ENCODE data around the gene STAMBPL1. TPM values are rescaled to one million over a fixed set of nuclear protein-coding genes. Genes with fewer than 3 reads are reported as not detected.
"Not testable (repeated sequence)": the region's sequence is repeated elsewhere in the genome, so short reads cannot be mapped to it uniquely, and the experiment has no call there.

STAMBPL1 gene
- 10 to 100 TPM; 27.9 to 28.2 TPM for total RNA-seq

DNA sequence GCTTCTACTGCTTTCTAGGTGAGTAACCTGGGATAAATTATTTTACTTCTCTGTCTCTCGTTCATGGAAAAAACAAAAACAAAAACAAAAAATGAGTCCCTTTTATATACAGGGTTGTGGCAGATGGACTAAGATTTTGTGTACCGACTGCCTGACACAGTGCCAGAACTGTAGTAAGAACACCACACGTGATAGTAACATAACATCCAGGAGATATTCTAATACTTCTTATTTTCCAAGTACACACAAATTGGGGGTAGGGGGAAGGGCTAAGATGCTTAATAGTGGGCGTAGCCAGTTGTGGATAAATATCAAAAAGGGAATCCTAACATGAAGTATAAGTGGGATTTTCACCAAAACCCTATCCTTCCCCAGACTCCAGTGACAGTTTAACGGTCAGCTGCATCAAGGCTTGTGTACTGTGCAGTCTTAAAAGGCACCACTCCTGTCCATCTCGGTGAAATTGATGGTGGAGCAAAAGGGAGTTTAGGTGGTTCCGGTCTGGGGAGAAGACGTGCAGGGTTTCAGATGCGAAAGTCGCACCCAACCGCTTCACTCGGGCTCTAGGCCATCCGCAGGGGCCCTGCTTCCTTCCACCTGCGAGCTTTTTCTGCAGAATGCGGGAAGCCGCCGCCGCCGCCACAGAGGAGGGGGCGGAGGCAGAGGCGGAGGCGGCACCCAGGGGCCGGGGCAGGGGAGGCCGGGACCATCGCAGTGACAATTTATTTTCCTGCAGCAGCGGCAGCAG, at the start of gene STAMBPL1:
STAMBPL1 (plus strand) TSS at position 712 of the 748 bp plus-strand sequence. CDS start 21,464 bp downstream, outside the sequence.
- Mint-ChIP-seq H3K4me1 (ENCODE audit: low read depth) (peaks cover 52% of the 10 kb centered on the region), H3K27ac (peak within 1 kb of the TSS; percentile 95), H3K4me3 (peak within 1 kb of the TSS; percentile 88), H3K27me3 (no peaks in the 10 kb centered on the region), H3K36me3 (peaks cover 4% of the 10 kb centered on the region), H3K9me3 (no peaks in the 10 kb centered on the region)
- POLR2A ChIA-PET: interaction anchor here (0.7 to 1.9 kb wide), 12 partner anchors 9 to 124 kb away, joined by 3 to 13 read pairs (median 4); partner anchors contain the start of gene FAS
- CTCF ChIA-PET: interaction anchor here (0.9 to 5.3 kb wide), 10 partner anchors 15 to 189 kb away, joined by 3 to 34 read pairs (median 4); no protein-coding TSS in a partner anchor
- intact Hi-C loops (cut with micrococcal nuclease): loop anchor here (1.0 to 2.0 kb wide), 6 partner anchors 21 to 1017 kb away; partner anchors contain the start of gene FAS
- peak; percentile 87 for DNase-seq

DNA sequence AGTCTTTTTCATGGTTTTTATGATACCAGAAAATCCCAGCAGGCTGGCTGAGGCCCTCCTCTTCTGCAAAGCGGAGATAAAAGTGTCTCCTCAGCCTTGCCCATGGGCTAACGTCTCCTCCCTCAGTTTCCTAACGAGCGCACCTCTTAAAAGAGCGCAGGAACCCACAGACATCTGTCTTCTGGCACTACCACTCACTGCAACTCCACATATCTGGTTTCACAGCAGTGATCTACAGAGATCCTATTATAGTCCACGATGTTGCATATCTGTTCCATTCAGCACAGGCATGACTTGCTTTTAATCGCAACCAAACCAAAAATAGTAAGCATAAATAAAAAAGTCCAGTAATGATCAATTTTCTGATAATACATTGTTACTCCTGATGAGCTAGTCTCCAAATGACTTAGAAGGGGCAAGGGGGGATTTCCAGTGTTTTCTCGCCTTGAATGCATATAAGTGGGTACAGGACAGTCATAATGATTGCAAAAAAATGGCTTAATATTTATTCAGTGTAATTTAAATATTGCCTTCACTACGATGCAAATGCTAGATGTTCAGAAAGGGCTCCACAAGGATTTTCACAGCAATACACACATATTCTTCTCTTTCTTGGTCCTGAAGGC, 49.3 kb upstream of the STAMBPL1 start:
- H3K27ac Mint-ChIP-seq: no peak overlapping the region
- peaks cover 59% of the 10 kb centered on the region for H3K4me1 Mint-ChIP-seq (ENCODE audit: low read depth)
- intact Hi-C loops (cut with micrococcal nuclease): no loop called here
- no peaks in the 10 kb centered on the region for H3K27me3 Mint-ChIP-seq
- POLR2A ChIA-PET: no interaction called here
- CTCF ChIA-PET: interaction anchor here (0.7 to 14.7 kb wide), 6 partner anchors 11 to 385 kb away, joined by 3 to 376 read pairs (median 5); partner anchors contain the start of gene RNLS
- DNase-seq: no peak
- no peak overlapping the region for H3K4me3 Mint-ChIP-seq
- H3K36me3 Mint-ChIP-seq: no peaks in the 10 kb centered on the region
- no peaks in the 10 kb centered on the region for H3K9me3 Mint-ChIP-seq

DNA sequence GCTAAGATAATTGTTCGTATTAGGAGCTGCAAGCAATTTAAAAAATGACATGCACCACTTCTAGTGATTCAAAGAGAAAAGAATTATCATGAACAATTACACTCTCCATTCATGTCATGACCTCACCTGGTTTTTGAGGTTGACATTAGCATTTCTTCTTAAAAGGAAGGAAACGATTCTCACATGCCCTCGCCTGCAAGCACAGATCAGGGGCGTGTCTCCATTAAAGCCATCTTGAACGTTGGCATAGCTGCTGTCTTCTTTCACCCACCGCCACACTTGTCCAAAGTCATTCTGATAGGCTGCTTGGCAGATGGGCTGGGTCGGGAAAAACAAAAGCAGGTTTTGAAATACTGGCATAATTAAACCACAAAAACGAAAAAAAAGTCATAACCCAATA, 48.3 kb upstream of the STAMBPL1 start:
- intact Hi-C loops (cut with micrococcal nuclease): no loop called here
- POLR2A ChIA-PET: interaction anchor here (0.8 kb wide), 1 partner anchor 69 kb away, joined by 3 read pairs; no protein-coding TSS in a partner anchor

DNA sequence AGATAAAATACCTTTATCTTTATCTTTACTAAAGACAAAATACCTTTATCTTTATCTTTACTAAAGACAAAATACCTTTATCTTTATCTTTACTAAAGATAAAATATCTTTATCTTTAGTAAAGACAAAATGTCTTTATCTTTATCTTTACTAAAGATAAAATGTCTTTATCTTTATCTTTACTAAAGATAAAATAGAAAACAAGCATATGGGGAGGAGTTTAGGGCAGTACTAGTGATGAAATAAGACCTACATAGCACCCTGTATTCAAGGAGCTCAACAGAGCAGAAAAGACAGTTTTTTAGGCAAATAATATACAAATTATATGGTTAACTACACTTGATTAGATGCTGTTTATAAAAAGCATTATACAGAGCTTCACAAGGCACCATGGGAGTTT, 47.7 kb upstream of the STAMBPL1 start:
- DNase-seq: no peak
- intact Hi-C loops (cut with micrococcal nuclease): no loop called here
- Mint-ChIP-seq H3K9me3 (no peaks in the 10 kb centered on the region), H3K36me3 (no peaks in the 10 kb centered on the region), H3K27ac (no peak overlapping the region), H3K4me1 (ENCODE audit: low read depth) (peaks cover 44% of the 10 kb centered on the region), H3K27me3 (no peaks in the 10 kb centered on the region), H3K4me3 (no peak overlapping the region)
- POLR2A ChIA-PET: interaction anchor here (0.8 kb wide), 1 partner anchor 68 kb away, joined by 3 read pairs; no protein-coding TSS in a partner anchor
- CTCF ChIA-PET: interaction anchor here (0.9 to 14.7 kb wide), 5 partner anchors 31 to 197 kb away, joined by 3 to 376 read pairs (median 5); no protein-coding TSS in a partner anchor

More for the DNA sequence above, 48.3 kb upstream of the STAMBPL1 start:
- no peaks in the 10 kb centered on the region for H3K27me3 Mint-ChIP-seq
- CTCF ChIA-PET: interaction anchor here (1.1 to 14.7 kb wide), 4 partner anchors 12 to 198 kb away, joined by 4 to 376 read pairs (median 6); no protein-coding TSS in a partner anchor
- H3K36me3 Mint-ChIP-seq: no peaks in the 10 kb centered on the region
- peak; percentile 57 for DNase-seq
- H3K9me3 Mint-ChIP-seq: no peaks in the 10 kb centered on the region
- H3K27ac Mint-ChIP-seq: no peak overlapping the region
- H3K4me1 Mint-ChIP-seq (ENCODE audit: low read depth): peaks cover 49% of the 10 kb centered on the region
- no peak overlapping the region for H3K4me3 Mint-ChIP-seq

DNA sequence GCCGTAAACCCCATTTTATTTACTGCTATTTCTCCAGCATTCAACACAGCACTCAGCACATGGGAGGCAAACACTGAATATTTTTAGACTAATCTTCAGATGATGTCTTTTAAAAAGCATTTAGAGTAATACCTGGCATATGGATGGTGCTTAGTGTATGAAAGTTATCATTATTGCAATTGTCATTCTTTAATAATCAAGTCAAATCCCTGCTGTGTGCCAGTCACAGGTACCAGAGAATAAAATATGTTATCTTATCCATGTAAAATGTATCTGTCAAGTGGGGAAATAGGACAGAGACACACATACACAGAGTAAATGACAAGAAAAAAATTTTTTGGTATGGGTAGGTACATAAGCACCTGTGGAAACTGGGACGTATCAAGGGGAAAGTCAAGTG, 46.9 kb upstream of the STAMBPL1 start:
- no peaks in the 10 kb centered on the region for H3K9me3 Mint-ChIP-seq
- H3K4me1 Mint-ChIP-seq (ENCODE audit: low read depth): peaks cover 38% of the 10 kb centered on the region
- no peak overlapping the region for H3K27ac Mint-ChIP-seq
- ChIA-PET POLR2A (no interaction called here), CTCF (interaction anchor here (0.9 to 14.7 kb wide), 4 partner anchors 30 to 113 kb away, joined by 3 to 376 read pairs (median 4); no protein-coding TSS in a partner anchor)
- no peak for DNase-seq
- H3K36me3 Mint-ChIP-seq: no peaks in the 10 kb centered on the region
- H3K4me3 Mint-ChIP-seq: no peak overlapping the region
- intact Hi-C loops (cut with micrococcal nuclease): no loop called here
- no peaks in the 10 kb centered on the region for H3K27me3 Mint-ChIP-seq

DNA sequence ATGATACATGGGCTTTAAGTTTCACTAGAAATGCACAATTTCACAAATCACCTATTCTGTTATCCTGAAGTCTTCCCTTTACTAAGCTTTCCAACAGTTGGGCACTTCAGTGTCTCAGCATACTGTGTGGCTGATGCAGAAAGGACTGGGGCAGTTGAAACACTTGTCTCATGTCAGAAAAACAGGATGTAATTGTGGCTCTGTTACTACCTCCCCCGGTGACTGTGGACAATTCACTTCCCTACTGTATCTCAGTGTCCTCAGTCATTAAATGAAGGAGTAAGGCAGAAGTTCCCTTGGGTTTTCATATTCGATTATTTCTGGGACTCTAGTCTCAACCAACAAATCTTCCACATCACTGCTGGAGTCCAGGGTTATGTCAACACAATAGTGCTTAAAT, 46.3 kb upstream of the STAMBPL1 start:
- no peak overlapping the region for H3K4me3 Mint-ChIP-seq
- ChIA-PET CTCF (interaction anchor here (0.6 to 14.7 kb wide), 10 partner anchors 9 to 373 kb away, joined by 3 to 376 read pairs (median 4); partner anchors contain the start of genes CH25H and STAMBPL1), POLR2A (interaction anchor here (2.0 kb wide), 1 partner anchor 47 kb away, joined by 5 read pairs; no protein-coding TSS in a partner anchor)
- no peaks in the 10 kb centered on the region for H3K9me3 Mint-ChIP-seq
- H3K27me3 Mint-ChIP-seq: no peaks in the 10 kb centered on the region
- no peak for DNase-seq
- intact Hi-C loops (cut with micrococcal nuclease): loop anchor here (2.0 kb wide), 2 partner anchors 15 to 383 kb away; no protein-coding TSS in a partner anchor
- peaks cover 32% of the 10 kb centered on the region for H3K4me1 Mint-ChIP-seq (ENCODE audit: low read depth)
- no peaks in the 10 kb centered on the region for H3K36me3 Mint-ChIP-seq
- H3K27ac Mint-ChIP-seq: no peak overlapping the region

DNA sequence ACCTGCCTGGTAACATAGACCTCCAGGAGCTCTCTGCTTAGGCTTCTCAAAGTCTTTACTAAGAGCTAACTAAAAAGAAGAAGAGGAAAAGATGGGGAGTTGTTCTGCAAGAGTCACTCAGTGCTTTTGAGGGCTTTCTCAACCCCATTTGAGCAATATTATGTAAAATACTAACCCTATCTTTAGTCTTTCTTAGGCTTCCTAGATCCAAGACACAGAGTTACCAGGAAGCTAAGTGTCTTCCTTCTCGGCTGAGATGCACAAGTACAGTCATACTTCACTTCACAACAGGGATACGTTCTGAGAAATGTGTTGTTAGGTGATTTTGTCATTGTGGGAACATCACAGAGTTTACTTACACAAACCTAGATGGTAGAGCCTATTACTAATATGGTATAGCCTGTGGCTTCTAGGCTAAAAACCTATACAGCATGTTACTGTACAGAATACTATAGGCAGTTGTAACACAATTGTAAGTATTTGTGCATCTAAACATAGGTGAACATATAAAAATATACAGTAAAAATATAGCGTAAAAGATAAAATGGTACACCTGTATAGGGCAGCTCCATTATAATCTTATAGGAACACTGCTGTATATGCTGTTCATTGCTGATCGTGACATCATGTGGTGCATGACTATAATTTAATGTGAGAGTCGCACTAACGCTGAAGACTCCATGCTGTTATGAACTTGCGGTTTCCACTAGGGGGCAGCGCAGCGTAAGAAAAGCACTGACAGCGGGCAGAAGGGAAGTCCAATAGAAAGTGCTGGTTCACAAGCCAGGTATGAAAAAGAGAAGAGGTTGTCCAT, 44.7 kb upstream of the STAMBPL1 start:
- H3K27ac Mint-ChIP-seq: no peak overlapping the region
- ChIA-PET POLR2A (interaction anchor here (1.1 to 2.0 kb wide), 6 partner anchors 13 to 168 kb away, joined by 3 to 5 read pairs (median 4); partner anchors contain the start of gene STAMBPL1), CTCF (interaction anchor here (0.6 to 14.7 kb wide), 51 partner anchors 8 to 417 kb away, joined by 3 to 376 read pairs (median 5); partner anchors contain the start of genes ANKRD22, CH25H, FAS and LIPA)
- H3K36me3 Mint-ChIP-seq: no peaks in the 10 kb centered on the region
- intact Hi-C loops (cut with micrococcal nuclease): loop anchor here (1.0 to 2.0 kb wide), 6 partner anchors 13 to 381 kb away; partner anchors contain the start of gene STAMBPL1
- DNase-seq: peak; percentile 92
- H3K27me3 Mint-ChIP-seq: no peaks in the 10 kb centered on the region
- no peak overlapping the region for H3K4me3 Mint-ChIP-seq
- H3K4me1 Mint-ChIP-seq (ENCODE audit: low read depth): peaks cover 28% of the 10 kb centered on the region
- H3K9me3 Mint-ChIP-seq: no peaks in the 10 kb centered on the region

DNA sequence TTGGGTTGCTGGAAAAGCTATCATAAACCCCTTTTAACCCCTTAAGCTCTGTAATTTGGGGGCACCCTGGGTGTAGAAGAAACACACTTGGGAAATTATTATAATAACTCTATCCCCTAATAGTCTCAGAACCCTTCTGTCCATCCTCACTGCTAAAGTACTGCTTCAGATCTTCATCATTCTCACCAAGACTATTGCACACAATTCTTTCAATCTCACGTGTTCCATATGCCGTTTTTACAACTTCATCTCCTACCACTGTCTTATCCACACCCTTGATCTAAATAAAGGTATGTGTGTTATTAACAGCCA, 44.2 kb upstream of the STAMBPL1 start:
- no peak overlapping the region for H3K4me3 Mint-ChIP-seq
- no peaks in the 10 kb centered on the region for H3K9me3 Mint-ChIP-seq
- H3K36me3 Mint-ChIP-seq: no peaks in the 10 kb centered on the region
- H3K4me1 Mint-ChIP-seq (ENCODE audit: low read depth): peaks cover 24% of the 10 kb centered on the region
- ChIA-PET CTCF (interaction anchor here (0.6 to 14.7 kb wide), 42 partner anchors 9 to 382 kb away, joined by 3 to 376 read pairs (median 7); partner anchors contain the start of genes ANKRD22, FAS and STAMBPL1), POLR2A (interaction anchor here (1.1 to 2.0 kb wide), 4 partner anchors 13 to 159 kb away, joined by 3 to 5 read pairs (median 4); no protein-coding TSS in a partner anchor)
- intact Hi-C loops (cut with micrococcal nuclease): loop anchor here (1.0 to 2.0 kb wide), 6 partner anchors 13 to 381 kb away; partner anchors contain the start of gene STAMBPL1
- no peaks in the 10 kb centered on the region for H3K27me3 Mint-ChIP-seq
- DNase-seq: no peak
- no peak overlapping the region for H3K27ac Mint-ChIP-seq

DNA sequence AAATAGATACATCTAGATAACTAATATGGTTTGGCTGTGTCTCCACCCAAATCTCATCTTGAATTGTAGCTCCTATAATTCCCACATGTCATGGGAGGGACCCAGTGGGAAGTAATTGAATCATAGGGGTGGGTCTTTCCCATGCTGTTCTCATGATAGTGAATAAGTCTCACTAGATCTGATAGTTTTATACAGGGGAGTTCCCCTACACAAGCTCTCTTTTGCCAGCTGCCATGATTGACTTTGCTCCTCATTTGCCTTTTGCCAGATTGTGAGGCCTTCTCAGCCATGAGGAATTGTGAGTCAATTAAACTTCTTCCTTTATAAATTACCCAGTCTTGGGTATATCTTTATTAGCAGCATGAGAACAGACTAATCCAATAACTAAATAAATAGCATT, 42.4 kb upstream of the STAMBPL1 start:
- H3K4me3 Mint-ChIP-seq; H3K27me3 Mint-ChIP-seq; DNase-seq; POLR2A ChIA-PET; intact Hi-C loops (cut with micrococcal nuclease); H3K36me3 Mint-ChIP-seq; H3K9me3 Mint-ChIP-seq; H3K27ac Mint-ChIP-seq: not testable (repeated sequence)
- CTCF ChIA-PET: interaction anchor here (0.9 to 14.7 kb wide), 12 partner anchors 9 to 149 kb away, joined by 3 to 376 read pairs (median 11); partner anchors contain the start of gene STAMBPL1
- H3K4me1 Mint-ChIP-seq (ENCODE audit: low read depth): peaks cover 17% of the 10 kb centered on the region

DNA sequence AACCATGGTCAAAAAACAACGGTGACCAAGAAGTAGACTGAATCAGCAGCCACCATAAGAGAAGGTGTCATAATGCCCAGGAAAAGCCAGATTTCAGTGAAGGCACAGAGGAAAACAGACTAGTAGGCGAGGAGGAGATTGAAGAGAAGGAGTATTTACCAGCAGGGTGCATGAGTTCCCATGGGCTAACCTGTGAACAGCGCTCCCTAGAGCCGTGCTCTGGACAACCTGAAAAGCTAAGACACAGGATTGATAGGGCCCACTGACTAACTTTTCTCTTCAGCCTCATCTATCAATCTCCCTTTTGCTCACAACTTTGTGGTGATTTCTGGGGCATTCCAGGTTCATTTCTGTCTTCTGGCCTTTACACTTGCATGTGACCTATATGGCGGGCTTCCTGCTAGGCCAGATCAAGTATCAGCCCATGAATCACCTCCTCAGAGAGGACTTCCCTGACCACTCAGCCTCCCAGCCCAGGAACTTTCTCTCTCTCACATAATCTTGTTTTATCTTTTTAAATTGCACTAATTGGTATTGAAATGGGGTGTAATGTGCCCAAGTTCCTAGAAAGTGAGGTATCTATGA, 41.2 kb upstream of the STAMBPL1 start:
- H3K9me3 Mint-ChIP-seq: no peaks in the 10 kb centered on the region
- H3K4me1 Mint-ChIP-seq (ENCODE audit: low read depth): peaks cover 5% of the 10 kb centered on the region
- H3K27ac Mint-ChIP-seq: no peak overlapping the region
- peaks cover under 1% of the 10 kb centered on the region for H3K27me3 Mint-ChIP-seq
- ChIA-PET CTCF (interaction anchor here (1.4 to 14.7 kb wide), 5 partner anchors 14 to 379 kb away, joined by 3 to 376 read pairs (median 4); no protein-coding TSS in a partner anchor), POLR2A (no interaction called here)
- no peak overlapping the region for H3K4me3 Mint-ChIP-seq
- no peaks in the 10 kb centered on the region for H3K36me3 Mint-ChIP-seq
- no peak for DNase-seq
- intact Hi-C loops (cut with micrococcal nuclease): no loop called here

Data from activated CD4-positive, alpha-beta memory T cell treated with anti-CD3 and anti-CD28 coated beads for 36 hours (primary cell).